HepG2 (cell line): ENCODE results near the gene RNASE7. TPM values are rescaled to one million over a fixed set of nuclear protein-coding genes. Genes with fewer than 3 reads are reported as not detected.

Experiments
- ARHGAP35 ChIP-seq: sonication (generic); formaldehyde crosslinking; IDR thresholded peaks from 2 replicates; pipeline ENCODE4 v1.9.0; 2022; ENCODE audit warnings: mild to moderate bottlenecking, inconsistent platforms, moderate library complexity, missing genetic modification reagents, borderline replicate concordance
- CHD4 ChIP-seq: fragments of 200-600 bp; sonication (generic); IDR thresholded peaks from 2 replicates; pipeline ENCODE4 v1.7.0; 2017; ENCODE audit warnings: mild to moderate bottlenecking, low read length, borderline replicate concordance
- ELK4 ChIP-seq: sonication (generic); formaldehyde crosslinking; IDR thresholded peaks from 2 replicates; pipeline ENCODE4 v1.9.0; 2021; ENCODE audit warnings: missing genetic modification reagents, borderline replicate concordance
- GTF3A ChIP-seq: sonication (generic); formaldehyde crosslinking; conservative IDR thresholded peaks from 2 replicates; pipeline ENCODE4 v1.4.0; 2020; ENCODE audit warnings: mild to moderate bottlenecking, missing genetic modification reagents
- HNF1B ChIP-seq: sonication (generic); formaldehyde crosslinking; IDR thresholded peaks from 2 replicates; pipeline ENCODE4 v1.5.1; 2020; ENCODE audit warnings: mild to moderate bottlenecking, moderate library complexity, missing genetic modification reagents
- KDM4B ChIP-seq: sonication (generic); formaldehyde crosslinking; IDR thresholded peaks from 2 replicates; pipeline ENCODE4 v1.4.0; 2020; ENCODE audit warnings: missing genetic modification reagents
- KMT2A ChIP-seq: sonication (generic); formaldehyde crosslinking; IDR thresholded peaks from 2 replicates; pipeline ENCODE4 v1.4.0; 2020; ENCODE audit warnings: missing genetic modification reagents
- MED13 ChIP-seq: sonication (generic); formaldehyde crosslinking; IDR thresholded peaks from 2 replicates; pipeline ENCODE4 v1.5.0; 2020; ENCODE audit warnings: missing genetic modification reagents
- NCOA2 ChIP-seq: sonication (generic); formaldehyde crosslinking; IDR thresholded peaks from 2 replicates; pipeline ENCODE4 v1.8.0; 2022; ENCODE audit warnings: inconsistent platforms
- NONO ChIP-seq, 2 experiments: fragments of 450-650 bp in 1 of 2; sonication (generic) in 1 of 2; formaldehyde crosslinking in 1 of 2; IDR thresholded peaks in 1 of 2; conservative IDR thresholded peaks in 1 of 2; 2 replicates each; pipeline versions ENCODE4 v1.6.1 to v1.8.0; 2017 to 2022; ENCODE audit warnings: mild to moderate bottlenecking in 1 of 2, missing genetic modification reagents in 1 of 2, moderate library complexity in 1 of 2
- NR1H2 ChIP-seq: sonication (generic); formaldehyde crosslinking; IDR thresholded peaks from 2 replicates; pipeline ENCODE4 v1.8.1; 2022; ENCODE audit warnings: low read depth, missing genetic modification reagents, borderline replicate concordance
- SMAD3 ChIP-seq: sonication (generic); formaldehyde crosslinking; IDR thresholded peaks from 2 replicates; pipeline ENCODE4 v1.4.0; 2020; ENCODE audit warnings: missing genetic modification reagents
- TMF1 ChIP-seq: sonication (generic); formaldehyde crosslinking; IDR thresholded peaks from 2 replicates; pipeline ENCODE4 v1.8.1; 2022; ENCODE audit warnings: low read depth, missing genetic modification reagents
- ZBTB39 ChIP-seq: sonication (generic); formaldehyde crosslinking; IDR thresholded peaks from 2 replicates; pipeline ENCODE4 v1.5.0; 2020; ENCODE audit warnings: missing genetic modification reagents
- ZNF205 ChIP-seq: IDR thresholded peaks from 2 replicates; pipeline ENCODE4 v1.6.1; 2018; ENCODE audit warnings: missing biosample characterization, missing genetic modification reagents
- ZNF569 ChIP-seq: sonication (generic); formaldehyde crosslinking; IDR thresholded peaks from 2 replicates; pipeline ENCODE4 v1.5.0; 2020; ENCODE audit warnings: mild to moderate bottlenecking, missing genetic modification reagents, moderate library complexity, borderline replicate concordance
- ZNF580 ChIP-seq: IDR thresholded peaks from 2 replicates; pipeline ENCODE4 v1.6.1; 2016; ENCODE audit warnings: low read depth, borderline replicate concordance
- ZNF781 ChIP-seq: sonication (generic); formaldehyde crosslinking; IDR thresholded peaks from 2 replicates; pipeline ENCODE4 v1.5.1; 2020; ENCODE audit warnings: borderline replicate concordance, mild to moderate bottlenecking, missing genetic modification reagents; ENCODE audit errors: not compliant biosample characterization
- ZNF816 ChIP-seq: sonication (generic); formaldehyde crosslinking; IDR thresholded peaks from 2 replicates; pipeline ENCODE4 v1.8.0; 2022; ENCODE audit warnings: missing genetic modification reagents, mild to moderate bottlenecking, borderline replicate concordance
- polyA plus RNA-seq, 8 experiments: library from polyadenylated mRNA; depleted of rRNA in 3 of 8; stranded (reverse) in 7 of 8; unstranded in 1 of 8; fragments of >200 nt; fragmentation: Illumina TruSeq in 4 of 8; extraction: Trizol in 4 of 8; gene quantifications; 2 replicates each; pipeline versions ENCODE4 v1.2.1 to v1.2.3, GENCODE V29; 2011 to 2016; ENCODE audit warnings: low read depth in 4 of 8, missing spikeins in 1 of 8, mixed read lengths in 1 of 8; ENCODE audit not compliant: insufficient read depth in 1 of 8
- total RNA-seq, 5 experiments: library from RNA; depleted of rRNA; stranded (reverse); fragments of >200 nt; fragmentation: Illumina TruSeq; extraction: Trizol; gene quantifications; 2 replicates each; pipeline ENCODE4 v1.2.3, GENCODE V29; 2016; ENCODE audit warnings: low read depth in 1 of 5
- TF ChIP-seq, protein P1 (sequence below): sonication (generic); formaldehyde crosslinking; IDR thresholded peaks from 2 replicates; pipeline ENCODE4 v1.4.0; 2020; ENCODE audit warnings: missing genetic modification reagents, mild to moderate bottlenecking, borderline replicate concordance

RNASE7 gene
- total and polyA plus RNA-seq, 2 of the 13 experiments (the other 11 are each of a cell fraction or from before 2014, with no cell fraction given) = 0.04 TPM; not detected in 1

GRCh38 chr14:21054123-21054767, 12.1 kb downstream of the RNASE7 start (continued):
- no peak for TF ChIP-seq ARHGAP35
- TF ChIP-seq ZNF580 (CRISPR knock-in tag) = peak; percentile 92; the same call in 1 of the 2 replicates
- no peak for TF ChIP-seq GTF3A
- TF ChIP-seq ZNF781 (CRISPR knock-in tag) = peak; percentile 86
- 0 out of 2 replicates have a peak, but pooled peaks have one; percentile 35 for TF ChIP-seq ZBTB39 (CRISPR knock-in tag)
- TF ChIP-seq ZNF569 (CRISPR knock-in tag) = no peak
- TF ChIP-seq ELK4 (CRISPR knock-in tag) = no peak
- TF ChIP-seq NCOA2 (CRISPR knock-in tag) = peak; percentile 99
- TF ChIP-seq ZNF816 (CRISPR knock-in tag) = peak; percentile 87; the same call in 1 of the 2 replicates
- TF ChIP-seq MED13 (CRISPR knock-in tag) = peak; percentile 88; the same call in 1 of the 2 replicates
- no peak; the same call in 1 of the 2 replicates for TF ChIP-seq CHD4
- no peak for TF ChIP-seq NONO (IDR thresholded peaks at IDR 0.05)
- peak; percentile 94 for TF ChIP-seq NONO (CRISPR knock-in tag; conservative IDR thresholded peaks at IDR 0.05)
- no peak; the same call in 1 of the 2 replicates for TF ChIP-seq KMT2A (CRISPR knock-in tag)
- peak; percentile 85; the same call in 1 of the 2 replicates for TF ChIP-seq ZNF205 (CRISPR knock-in tag)
- peak; percentile 78; the same call in 1 of the 2 replicates for TF ChIP-seq KDM4B (CRISPR knock-in tag)
- peak; percentile 99 for TF ChIP-seq HNF1B (CRISPR knock-in tag)
- TF ChIP-seq TMF1 (CRISPR knock-in tag) = no peak
- TF ChIP-seq, protein P1, sequence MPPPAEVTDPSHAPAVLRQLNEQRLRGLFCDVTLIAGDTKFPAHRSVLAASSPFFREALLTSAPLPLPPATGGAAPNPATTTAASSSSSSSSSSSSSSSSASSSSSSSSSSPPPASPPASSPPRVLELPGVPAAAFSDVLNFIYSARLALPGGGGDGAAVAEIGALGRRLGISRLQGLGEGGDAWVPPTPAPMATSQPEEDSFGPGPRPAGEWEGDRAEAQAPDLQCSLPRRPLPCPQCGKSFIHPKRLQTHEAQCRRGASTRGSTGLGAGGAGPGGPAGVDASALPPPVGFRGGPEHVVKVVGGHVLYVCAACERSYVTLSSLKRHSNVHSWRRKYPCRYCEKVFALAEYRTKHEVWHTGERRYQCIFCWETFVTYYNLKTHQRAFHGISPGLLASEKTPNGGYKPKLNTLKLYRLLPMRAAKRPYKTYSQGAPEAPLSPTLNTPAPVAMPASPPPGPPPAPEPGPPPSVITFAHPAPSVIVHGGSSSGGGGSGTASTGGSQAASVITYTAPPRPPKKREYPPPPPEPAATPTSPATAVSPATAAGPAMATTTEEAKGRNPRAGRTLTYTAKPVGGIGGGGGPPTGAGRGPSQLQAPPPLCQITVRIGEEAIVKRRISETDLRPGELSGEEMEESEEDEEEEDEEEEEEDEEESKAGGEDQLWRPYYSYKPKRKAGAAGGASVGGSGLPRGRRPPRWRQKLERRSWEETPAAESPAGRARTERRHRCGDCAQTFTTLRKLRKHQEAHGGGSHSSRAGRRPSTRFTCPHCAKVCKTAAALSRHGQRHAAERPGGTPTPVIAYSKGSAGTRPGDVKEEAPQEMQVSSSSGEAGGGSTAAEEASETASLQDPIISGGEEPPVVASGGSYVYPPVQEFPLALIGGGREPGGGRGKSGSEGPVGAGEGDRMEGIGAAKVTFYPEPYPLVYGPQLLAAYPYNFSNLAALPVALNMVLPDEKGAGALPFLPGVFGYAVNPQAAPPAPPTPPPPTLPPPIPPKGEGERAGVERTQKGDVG = no peak; the same call in 1 of the 2 replicates
- TF ChIP-seq NR1H2 (CRISPR knock-in tag) = no peak
- TF ChIP-seq SMAD3 (CRISPR knock-in tag) = peak; percentile 93
